ENCODE data around the gene POU2F1.

DNA sequence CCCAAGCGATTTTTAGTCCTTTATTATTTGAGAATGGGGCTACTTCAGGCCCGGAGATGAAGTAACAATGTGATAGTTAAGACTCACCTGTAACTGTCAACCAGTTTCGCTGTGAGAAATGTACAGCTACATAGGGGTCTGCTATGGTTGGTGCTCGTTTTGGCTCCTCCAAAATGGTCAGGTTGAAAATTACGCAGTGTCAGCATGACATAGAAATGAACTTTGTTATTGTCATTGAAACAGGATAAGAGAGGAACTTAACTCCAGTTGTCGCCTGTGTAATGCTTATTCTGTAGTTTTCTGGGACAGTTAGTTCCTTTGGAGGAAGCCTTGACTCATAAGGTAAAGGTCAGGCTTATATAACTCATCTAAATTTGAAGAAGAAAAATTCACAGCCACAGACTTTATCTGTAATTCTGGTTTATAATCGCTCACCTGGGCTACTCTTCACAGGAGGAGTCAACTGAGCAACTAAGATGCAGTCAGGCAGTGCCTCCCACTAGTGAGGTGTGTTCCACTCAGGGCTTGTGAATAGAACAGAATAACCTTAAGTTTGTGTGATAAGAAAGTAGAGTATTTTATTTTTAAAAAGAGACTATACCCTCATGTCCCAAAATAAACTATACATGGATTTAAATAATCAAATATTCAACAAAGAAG, 166.7 kb downstream of the POU2F1 start:
- no peak for TF ChIP-seq POLR2A (IDR thresholded peaks at IDR 0.05)
- TF ChIP-seq, protein P1, sequence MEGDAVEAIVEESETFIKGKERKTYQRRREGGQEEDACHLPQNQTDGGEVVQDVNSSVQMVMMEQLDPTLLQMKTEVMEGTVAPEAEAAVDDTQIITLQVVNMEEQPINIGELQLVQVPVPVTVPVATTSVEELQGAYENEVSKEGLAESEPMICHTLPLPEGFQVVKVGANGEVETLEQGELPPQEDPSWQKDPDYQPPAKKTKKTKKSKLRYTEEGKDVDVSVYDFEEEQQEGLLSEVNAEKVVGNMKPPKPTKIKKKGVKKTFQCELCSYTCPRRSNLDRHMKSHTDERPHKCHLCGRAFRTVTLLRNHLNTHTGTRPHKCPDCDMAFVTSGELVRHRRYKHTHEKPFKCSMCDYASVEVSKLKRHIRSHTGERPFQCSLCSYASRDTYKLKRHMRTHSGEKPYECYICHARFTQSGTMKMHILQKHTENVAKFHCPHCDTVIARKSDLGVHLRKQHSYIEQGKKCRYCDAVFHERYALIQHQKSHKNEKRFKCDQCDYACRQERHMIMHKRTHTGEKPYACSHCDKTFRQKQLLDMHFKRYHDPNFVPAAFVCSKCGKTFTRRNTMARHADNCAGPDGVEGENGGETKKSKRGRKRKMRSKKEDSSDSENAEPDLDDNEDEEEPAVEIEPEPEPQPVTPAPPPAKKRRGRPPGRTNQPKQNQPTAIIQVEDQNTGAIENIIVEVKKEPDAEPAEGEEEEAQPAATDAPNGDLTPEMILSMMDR (IDR thresholded peaks at IDR 0.05): no peak

All from thyroid gland (tissue), 4 donors.